Brain pericyte (primary cell): Measurements from ENCODE around the gene TMEM229A.
"Not testable (repeated sequence)": the region's sequence is repeated elsewhere in the genome, so short reads cannot be mapped to it uniquely, and the experiment has no call there.

Experiments
- DNase-seq: peaks from one replicate; pipeline ENCODE4 v3.0.0-alpha.2; 2012; ENCODE audit warnings: low read depth, low spot score

The TMEM229A gene

DNA sequence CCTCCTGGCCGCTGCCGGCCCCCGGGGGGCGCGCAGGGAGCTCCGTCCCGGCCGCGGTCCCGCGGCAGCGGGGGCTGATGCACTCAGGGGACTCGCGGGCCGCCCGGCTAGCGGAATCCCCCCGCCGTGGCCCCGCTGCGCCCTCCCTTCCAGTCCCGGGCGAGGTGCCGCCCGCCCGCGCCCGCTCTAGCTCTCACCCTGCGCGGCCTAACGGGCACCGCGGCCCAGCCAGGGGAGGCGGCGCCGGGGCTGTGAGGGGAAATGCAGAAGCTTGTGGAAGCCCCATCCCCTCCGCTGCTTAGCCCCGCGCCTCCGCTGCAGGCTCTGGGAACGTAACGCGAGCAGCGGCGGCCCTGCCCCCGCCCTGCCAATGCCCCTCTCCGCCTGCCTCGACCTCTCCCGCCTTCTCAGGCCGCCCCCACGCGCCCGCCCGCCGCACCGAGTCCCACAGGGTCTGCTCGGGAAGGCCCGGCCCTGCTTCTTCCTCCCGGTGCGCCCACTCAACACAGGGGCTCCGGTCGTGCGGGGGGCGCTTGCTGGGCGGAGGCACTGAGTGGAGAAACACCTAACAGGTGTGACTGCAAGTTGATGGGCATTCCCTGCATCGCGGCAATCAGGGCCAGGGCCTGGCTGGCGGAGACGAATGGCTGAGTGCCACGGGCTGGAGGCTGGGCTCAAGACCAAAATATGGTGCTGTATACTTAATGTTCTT lies 384 bp upstream of the TMEM229A start:
- DNase-seq = no peak

GRCh38 chr7:124031919-124032318 lies 948 bp downstream of the TMEM229A start:
- DNase-seq = no peak

- no peak for DNase-seq
These were observed 1.5 kb downstream of the TMEM229A start for GRCh38 chr7:124031406-124031805.

DNA sequence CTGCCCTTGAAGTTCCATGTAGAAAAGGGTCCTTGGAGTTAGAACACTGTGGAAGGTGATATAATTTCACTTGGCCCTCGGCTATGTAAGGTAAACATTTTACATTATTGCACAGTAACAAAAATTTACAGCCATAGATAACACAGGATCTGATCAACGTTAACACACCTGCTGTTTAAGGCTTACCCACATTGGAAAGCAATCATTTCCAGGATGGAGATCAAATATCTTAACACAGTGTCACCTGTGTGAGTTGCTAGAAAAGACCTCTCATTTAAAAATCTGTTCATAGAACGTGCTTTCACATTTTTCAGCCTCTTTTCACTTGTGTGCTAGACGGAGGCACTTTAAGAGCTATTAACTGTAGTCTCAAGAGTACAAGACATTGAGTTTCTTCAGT lies 1.9 kb downstream of the TMEM229A start:
- DNase-seq = no peak

GRCh38 chr7:124029396-124030188 lies 3.3 kb downstream of the TMEM229A start:
- DNase-seq = no peak

- no peak for DNase-seq
These were observed 5.6 kb downstream of the TMEM229A start for GRCh38 chr7:124027236-124027635.

- DNase-seq = not testable (repeated sequence)
These were observed 8.5 kb downstream of the TMEM229A start for GRCh38 chr7:124024329-124024728.

DNA sequence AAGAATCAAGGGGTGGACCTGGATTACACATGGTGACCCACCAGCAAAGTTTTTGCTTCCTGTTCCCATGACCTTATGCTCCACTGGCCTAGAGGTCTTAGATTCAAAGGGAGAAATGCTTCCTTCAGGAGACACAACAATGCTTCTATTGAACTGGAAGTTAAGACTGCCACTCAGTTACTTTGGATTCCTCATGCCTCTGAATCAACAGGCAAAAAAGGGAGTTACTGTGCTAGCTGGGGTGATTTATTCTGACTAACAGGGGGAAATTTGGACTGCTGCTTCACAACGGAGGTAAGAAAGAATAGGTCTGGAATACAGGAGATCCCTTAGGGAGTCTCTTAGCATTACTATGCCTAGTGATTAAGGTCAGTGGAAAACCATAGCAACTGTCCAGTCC lies 10.3 kb downstream of the TMEM229A start:
- no peak for DNase-seq

DNA sequence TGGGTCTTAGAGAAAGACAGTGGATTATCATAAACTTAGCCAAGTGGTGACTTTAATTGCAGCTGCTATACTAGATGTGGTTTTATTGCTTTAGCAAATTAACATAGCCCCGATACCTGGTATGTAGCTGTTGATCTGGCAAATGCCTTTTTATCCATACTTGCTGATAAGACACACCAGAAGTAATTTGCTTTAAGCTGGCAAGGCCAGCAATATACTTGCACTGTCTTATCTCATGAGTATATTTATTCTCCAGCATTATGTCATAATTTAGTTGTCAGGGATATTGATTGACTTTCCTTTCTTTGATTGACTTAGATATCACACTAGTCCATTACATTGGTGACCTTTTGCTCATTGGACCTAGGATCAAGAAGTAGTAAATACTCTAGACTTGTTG lies 12.8 kb downstream of the TMEM229A start:
- no peak for DNase-seq

- no peak for DNase-seq
These were observed 19.6 kb downstream of the TMEM229A start for GRCh38 chr7:124013306-124013705.

- no peak for DNase-seq
These were observed 20.0 kb downstream of the TMEM229A start for GRCh38 chr7:124012864-124013263.

DNA sequence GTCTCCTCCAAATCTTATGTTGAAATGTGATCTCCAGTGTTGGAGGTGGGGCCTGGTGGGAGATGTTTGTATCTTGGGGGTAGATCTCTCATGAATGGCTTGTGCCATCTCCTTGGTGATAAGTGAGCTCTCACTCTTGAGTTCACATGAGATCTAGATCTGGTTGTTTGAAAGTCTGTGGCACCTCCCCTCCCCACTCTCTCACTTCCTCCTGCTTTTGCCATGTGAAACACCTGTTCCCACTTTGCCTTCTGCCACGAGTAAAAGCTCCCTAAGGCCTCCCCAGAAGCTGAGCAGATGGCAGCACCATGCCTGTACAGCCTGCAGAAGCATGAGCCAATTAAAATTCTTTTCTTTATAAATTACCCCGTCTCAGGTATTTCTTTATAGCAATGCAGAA lies 23.5 kb downstream of the TMEM229A start:
- no peak for DNase-seq

- not testable (repeated sequence) for DNase-seq
These were observed 24.6 kb downstream of the TMEM229A start for GRCh38 chr7:124008296-124008695.

DNA sequence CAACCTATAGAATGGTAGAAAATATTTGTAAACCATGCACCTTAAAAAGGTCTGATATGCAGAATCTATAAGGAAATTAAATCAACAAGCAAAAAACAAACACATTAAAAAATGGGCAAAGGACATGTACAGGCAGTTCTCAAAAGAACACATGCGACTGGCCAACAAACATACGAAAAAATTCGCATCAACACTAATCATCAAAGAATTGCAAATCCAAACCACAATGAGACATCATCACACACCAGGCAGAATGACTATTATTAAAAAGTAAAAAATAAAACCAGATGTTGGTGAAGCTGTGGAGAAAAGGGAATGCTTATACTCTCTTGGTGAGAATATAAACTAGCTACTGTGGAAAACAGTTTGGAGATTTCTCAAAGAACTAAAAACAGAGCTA lies 33.2 kb downstream of the TMEM229A start:
- no peak for DNase-seq

GRCh38 chr7:123998921-123999320 lies 33.9 kb downstream of the TMEM229A start:
- no peak for DNase-seq

DNA sequence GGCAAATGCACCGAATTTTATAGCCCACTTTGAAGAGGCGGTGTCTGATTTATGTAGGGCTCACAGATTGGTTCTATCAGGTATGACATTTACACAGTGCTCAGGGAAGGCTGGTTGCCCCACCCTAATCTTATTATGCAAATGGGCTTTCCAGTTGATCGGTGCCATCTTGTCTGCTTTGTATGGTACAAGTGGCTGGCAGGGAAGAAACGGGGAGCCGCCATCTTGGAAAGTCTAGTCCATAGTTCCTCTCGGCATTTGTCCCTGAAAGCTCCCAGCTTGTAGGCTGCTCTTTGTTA lies 36.6 kb downstream of the TMEM229A start:
- DNase-seq = no peak

- no peak for DNase-seq
These were observed 37.1 kb downstream of the TMEM229A start for GRCh38 chr7:123995617-123996326.

GRCh38 chr7:123994449-123994848 lies 38.4 kb downstream of the TMEM229A start:
- no peak for DNase-seq

GRCh38 chr7:123993996-123994395 lies 38.9 kb downstream of the TMEM229A start:
- DNase-seq = no peak

DNA sequence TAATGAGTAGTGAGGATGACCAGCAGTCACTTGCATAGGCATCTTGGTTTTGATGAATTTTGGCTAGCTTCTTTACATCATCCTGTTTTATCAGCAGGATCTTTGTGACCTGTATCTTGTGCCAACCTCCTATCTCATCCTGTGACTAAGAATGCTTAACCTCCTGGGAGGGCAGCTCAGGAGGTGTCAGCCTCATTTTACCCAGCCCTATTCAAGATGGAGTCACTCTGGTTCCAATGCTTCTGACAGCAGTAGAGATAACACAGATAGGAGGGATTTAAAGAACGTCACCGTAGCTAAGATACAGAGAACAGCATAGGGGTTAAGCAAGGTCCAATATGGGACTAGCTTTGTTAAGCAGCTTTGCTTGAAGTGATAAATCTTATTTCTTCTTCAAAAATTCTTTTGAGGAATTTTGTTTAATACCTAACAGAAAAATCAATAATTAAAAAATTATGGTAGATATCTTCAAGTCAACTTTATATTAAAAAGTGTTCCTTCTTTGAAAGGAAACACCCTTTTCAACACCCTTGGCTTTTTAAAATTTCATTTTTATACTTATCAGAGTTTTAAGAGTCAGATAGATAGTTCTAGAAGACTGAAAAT lies 39.9 kb downstream of the TMEM229A start:
- no peak for DNase-seq

DNA sequence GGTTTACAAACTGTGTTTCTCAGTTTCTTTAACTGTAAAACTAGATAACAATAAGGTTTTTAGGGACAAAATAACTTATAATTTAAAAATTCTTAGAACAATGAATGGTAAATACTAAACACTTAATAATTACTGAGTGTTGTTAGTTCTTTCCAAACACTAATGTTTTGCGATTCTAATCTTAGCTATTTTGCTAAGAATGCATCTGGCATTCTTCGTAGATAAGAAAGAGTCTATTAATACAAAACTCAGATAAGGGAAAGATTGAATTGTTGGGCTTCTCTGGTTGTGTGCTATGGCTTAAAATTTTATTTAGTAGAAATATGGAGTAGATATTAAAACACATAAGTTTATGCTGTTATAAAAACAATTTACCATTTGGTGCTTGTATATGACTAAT lies 45.4 kb downstream of the TMEM229A start:
- no peak for DNase-seq
